NCI-H748 (cell line): Measurements from ENCODE around the gene IL37.
A peak's percentile ranks its signal among the peaks of the same experiment; 100 is the strongest.
"Not testable (repeated sequence)": the region's sequence is repeated elsewhere in the genome, so short reads cannot be mapped to it uniquely, and the experiment has no call there.

Experiments used
- DNase-seq: peaks from one replicate; lab custom pipeline; 2025; ENCODE audit not compliant: unreplicated experiment; lab: John Stamatoyannopoulos, UW

Gene IL37

GRCh38 chr2:112887964-112888749, 22.8 kb upstream of the IL37 start:
- DNase-seq = no peak

- DNase-seq = no peak
These were observed 21.0 kb upstream of the IL37 start for GRCh38 chr2:112889976-112890375.

- no peak for DNase-seq
These were observed 19.6 kb upstream of the IL37 start for GRCh38 chr2:112891385-112891831.

- DNase-seq = no peak
These were observed 17.2 kb upstream of the IL37 start for GRCh38 chr2:112893752-112894151.

GRCh38 chr2:112896909-112897623, 13.9 kb upstream of the IL37 start:
- no peak for DNase-seq

GRCh38 chr2:112897624-112897978, 13.4 kb upstream of the IL37 start:
- DNase-seq = no peak

- not testable (repeated sequence) for DNase-seq
These were observed 9.4 kb upstream of the IL37 start for GRCh38 chr2:112901431-112902065.

- DNase-seq = no peak
These were observed 8.1 kb upstream of the IL37 start for GRCh38 chr2:112902816-112903215.

- DNase-seq = no peak
These were observed 6.1 kb upstream of the IL37 start for GRCh38 chr2:112904883-112905282.

- DNase-seq = no peak
These were observed 4.7 kb upstream of the IL37 start for GRCh38 chr2:112906276-112906675.

- DNase-seq = no peak
These were observed 3.7 kb upstream of the IL37 start for GRCh38 chr2:112907001-112907949.

- not testable (repeated sequence) for DNase-seq
These were observed 2.4 kb upstream of the IL37 start for GRCh38 chr2:112908559-112908958.

- peak; percentile 90 for DNase-seq
These were observed 746 bp upstream of the IL37 start for GRCh38 chr2:112910219-112910618.

GRCh38 chr2:112912403-112912802, 1.4 kb downstream of the IL37 start:
- DNase-seq = no peak

GRCh38 chr2:112915300-112916144, 4.6 kb downstream of the IL37 start:
- no peak for DNase-seq

GRCh38 chr2:112916145-112916571, 5.2 kb downstream of the IL37 start:
- DNase-seq = no peak

- DNase-seq = no peak
These were observed 5.8 kb downstream of the IL37 start for GRCh38 chr2:112916625-112917247.

GRCh38 chr2:112917856-112918255, 6.9 kb downstream of the IL37 start:
- no peak for DNase-seq

GRCh38 chr2:112918256-112918655, 7.3 kb downstream of the IL37 start:
- no peak for DNase-seq
